SJCRH30 (cell line): ENCODE results near the gene ZFYVE16. TPM values are rescaled to one million over a fixed set of nuclear protein-coding genes. Genes with fewer than 3 reads are reported as not detected.
A peak's percentile ranks its signal among the peaks of the same experiment; 100 is the strongest.
"Not testable (repeated sequence)": the region's sequence is repeated elsewhere in the genome, so short reads cannot be mapped to it uniquely, and the experiment has no call there.

Source experiments
- DNase-seq, 2 experiments: peaks; one replicate each; pipeline ENCODE4 v3.0.0-alpha.2; 2015 to 2020
- H3K27ac ChIP-seq: fragments of 250-450 bp; sonication (Bioruptor Pico); 2 replicates; pipeline ENCODE4 v1.5.1; 2020; ENCODE audit warnings: mild to moderate bottlenecking, moderate library complexity
- H3K27me3 ChIP-seq: fragments of 250-450 bp; sonication (Bioruptor Pico); 2 replicates; pipeline ENCODE4 v1.5.1; 2020; ENCODE audit warnings: mild to moderate bottlenecking, moderate library complexity
- H3K36me3 ChIP-seq: fragments of 250-450 bp; sonication (Bioruptor Pico); 2 replicates; pipeline ENCODE4 v1.5.1; 2020; ENCODE audit warnings: mild to moderate bottlenecking, moderate library complexity
- H3K4me1 ChIP-seq: fragments of 250-450 bp; sonication (Bioruptor Pico); 2 replicates; pipeline ENCODE4 v1.5.1; 2020; ENCODE audit warnings: mild to moderate bottlenecking, moderate library complexity
- H3K4me3 ChIP-seq: fragments of 250-450 bp; sonication (Bioruptor Pico); 2 replicates; pipeline ENCODE4 v1.5.1; 2020; ENCODE audit warnings: mild to moderate bottlenecking, moderate library complexity
- H3K9me3 ChIP-seq: fragments of 250-450 bp; sonication (Bioruptor Pico); replicated peaks from 2 replicates; pipeline ENCODE4 v1.5.1; 2020; ENCODE audit warnings: mild to moderate bottlenecking, moderate library complexity
- total RNA-seq: library from RNA; depleted of rRNA; stranded (reverse); fragments of >200 nt; shearing (Covaris generic); gene quantifications from 2 replicates; pipeline ENCODE4 v1.2.3, GENCODE V29; 2014

The ZFYVE16 gene
- total RNA-seq, 1 experiment from 2014 or later: 67.8 TPM

DNA sequence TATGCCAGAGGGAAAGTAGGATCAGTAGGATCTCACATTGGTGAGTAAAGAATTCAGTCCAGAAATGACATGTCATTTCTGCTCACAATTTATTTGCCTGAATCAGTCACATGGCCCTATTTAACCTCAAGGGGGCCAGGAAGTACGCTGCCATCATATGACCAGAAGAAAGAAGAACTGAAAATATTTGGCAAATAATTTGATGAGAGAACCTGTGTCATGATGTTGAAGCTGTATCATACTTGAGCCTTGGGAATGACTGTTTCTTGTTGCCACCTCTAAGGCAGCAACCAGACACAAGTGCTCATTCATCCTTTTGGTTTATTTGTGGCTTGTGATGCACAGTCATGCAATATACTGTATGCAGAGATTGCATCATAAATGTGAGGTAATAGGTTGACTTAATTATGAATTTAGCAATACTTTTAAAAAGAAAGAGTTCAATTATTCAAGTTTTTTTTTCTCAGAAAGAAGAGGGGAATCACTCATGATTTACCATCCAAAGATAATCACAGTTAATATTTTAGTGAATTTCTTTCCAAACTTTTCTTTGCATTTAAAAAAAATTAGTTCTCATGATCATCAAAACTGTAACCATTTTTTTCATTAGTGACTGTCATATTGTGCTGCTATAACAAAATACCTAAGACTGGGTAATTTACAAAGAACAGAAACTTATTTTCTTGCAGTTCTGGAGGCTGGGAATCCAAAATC, 8.2 kb upstream of the ZFYVE16 start:
- H3K9me3 ChIP-seq: no peaks in the 10 kb centered on the region
- DNase-seq: no peak
- H3K4me3 ChIP-seq: no peak overlapping the region
- H3K27me3 ChIP-seq: no peaks in the 10 kb centered on the region
- H3K36me3 ChIP-seq: no peaks in the 10 kb centered on the region
- H3K4me1 ChIP-seq: no peaks in the 10 kb centered on the region
- no peak overlapping the region for H3K27ac ChIP-seq

DNA sequence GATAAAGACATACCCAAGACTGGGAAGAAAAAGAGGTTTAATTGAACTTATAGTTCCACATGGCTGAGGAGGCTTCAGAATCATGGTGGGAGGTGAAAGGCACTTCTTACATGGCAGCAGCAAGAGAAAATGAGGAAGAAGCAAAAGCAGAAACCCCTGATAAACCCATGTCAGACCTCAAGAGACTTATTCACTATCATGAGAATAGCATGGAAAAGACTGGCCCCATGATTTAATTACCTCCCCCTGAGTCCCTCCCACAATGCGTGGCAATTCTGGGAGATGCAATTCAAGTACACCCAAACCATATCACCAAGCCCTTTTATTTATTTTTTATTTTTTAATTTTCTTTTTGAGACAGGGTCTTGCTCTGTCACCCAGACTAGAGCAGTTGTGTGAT, 7.5 kb upstream of the ZFYVE16 start:
- not testable (repeated sequence) for H3K27me3 ChIP-seq, H3K27ac ChIP-seq, H3K9me3 ChIP-seq, H3K4me3 ChIP-seq, H3K4me1 ChIP-seq, H3K36me3 ChIP-seq, DNase-seq

DNA sequence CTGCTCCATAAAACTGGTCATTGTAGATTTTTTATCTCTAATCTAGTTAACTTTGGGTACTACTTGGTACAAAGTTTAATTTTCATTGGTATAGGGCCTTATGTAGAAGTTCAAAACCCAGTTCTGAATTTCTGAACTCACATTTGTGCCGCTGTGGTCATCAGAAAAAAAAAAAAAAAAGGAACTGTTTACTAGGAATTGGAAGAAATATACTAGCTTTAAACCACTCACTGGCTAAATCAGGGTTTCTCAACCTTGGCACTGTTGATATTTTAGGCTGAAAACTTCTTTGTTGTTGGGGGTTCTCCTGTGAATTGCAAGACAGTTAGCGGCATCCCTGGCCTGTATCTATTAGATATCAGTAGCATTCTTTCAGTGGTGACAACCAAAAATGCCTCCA, 4.1 kb upstream of the ZFYVE16 start:
- no peaks in the 10 kb centered on the region for H3K4me1 ChIP-seq

DNA sequence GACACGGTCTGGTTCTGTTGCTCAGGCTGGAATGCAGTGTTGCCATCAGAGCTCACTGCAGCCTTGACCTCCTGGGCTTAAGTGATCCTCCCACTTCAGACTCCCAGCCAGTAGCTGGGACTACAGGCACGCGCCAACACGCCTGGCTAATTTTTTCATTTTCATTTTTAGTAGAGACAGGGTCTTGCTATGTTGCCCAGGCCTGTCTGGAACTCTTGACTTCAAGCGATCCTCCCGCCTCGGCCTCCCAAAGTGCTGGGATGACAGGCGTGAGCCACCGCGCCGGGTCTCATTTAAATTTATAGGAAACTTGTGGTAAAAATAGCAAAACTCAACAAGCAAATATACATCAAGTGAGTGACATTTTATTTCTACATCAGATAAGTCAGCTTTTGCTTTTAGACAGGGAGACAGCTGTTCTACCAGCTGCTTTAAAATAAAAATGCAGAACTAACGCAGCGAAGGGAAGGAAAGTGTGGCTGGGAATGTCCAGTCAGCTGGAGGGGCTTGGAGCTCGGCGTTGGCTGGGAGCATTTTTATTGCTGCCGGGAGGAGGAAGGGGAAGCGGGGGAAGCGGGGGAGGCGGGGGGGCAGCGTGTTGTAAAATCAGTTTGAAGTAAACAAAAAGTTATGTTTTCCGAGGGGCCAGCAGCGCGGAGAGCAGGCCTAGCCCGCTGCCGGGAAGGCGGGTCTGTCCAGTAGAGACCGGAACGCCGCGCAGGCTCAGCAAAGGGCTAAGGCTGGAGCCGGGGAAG, 707 bp upstream of the ZFYVE16 start:
- Histone ChIP-seq H3K4me3 (peak overlapping the region; percentile 95), H3K27me3 (no peaks in the 10 kb centered on the region), H3K36me3 (0 out of 2 replicates have a peak, but pooled peaks cover 4% of the 10 kb centered on the region), H3K4me1 (peaks cover 10% of the 10 kb centered on the region), H3K9me3 (no peaks in the 10 kb centered on the region), H3K27ac (peak overlapping the region; percentile 94)
- DNase-seq: peak in 1 of 2 experiments; percentile 46

More for the DNA sequence above, 4.1 kb upstream of the ZFYVE16 start:
- H3K9me3 ChIP-seq: no peaks in the 10 kb centered on the region
- DNase-seq: no peak
- H3K27me3 ChIP-seq: no peaks in the 10 kb centered on the region
- no peaks in the 10 kb centered on the region for H3K36me3 ChIP-seq
- no peak overlapping the region for H3K4me3 ChIP-seq
- H3K27ac ChIP-seq: no peak overlapping the region

DNA sequence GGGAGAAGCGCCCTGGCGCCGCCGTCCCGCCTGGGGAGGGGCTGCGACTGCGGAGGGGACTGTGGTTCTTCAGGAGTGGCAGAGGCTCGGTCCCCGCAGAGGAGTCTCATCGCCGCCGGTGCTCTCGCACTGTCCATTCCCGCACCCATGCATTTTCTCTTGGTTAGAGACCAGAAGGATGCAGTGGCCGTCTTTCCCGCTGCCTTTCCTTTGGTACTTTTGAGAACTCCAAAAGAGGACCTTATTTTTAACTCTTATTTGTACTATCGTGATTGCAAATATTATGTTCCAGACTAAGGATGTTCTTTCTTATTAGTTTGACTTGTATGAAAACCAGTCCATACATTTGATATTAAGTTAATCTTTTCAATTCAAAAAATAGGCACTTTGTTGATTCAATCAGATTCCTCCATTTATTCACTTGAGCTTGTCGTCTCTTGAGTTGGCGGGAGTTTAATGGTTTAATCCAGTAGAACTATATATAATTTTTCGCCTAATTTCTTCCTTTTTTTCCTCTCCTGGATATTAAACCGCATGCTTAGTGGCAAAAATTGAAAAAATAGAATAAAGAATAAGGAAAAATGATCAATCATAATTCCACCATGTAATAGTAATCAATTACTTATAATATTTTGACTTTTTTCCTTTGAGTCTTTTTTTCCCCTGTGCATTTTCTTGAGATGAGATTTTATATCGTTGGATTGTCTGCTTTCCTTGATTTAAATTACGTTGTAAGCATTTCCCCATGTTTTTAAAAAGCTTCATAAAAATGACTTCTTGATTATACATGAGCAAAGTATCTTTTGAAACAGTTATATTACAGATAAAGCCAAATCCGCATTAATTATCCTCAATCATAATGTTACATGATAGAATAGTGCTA, 861 bp downstream of the ZFYVE16 start:
- H3K27ac ChIP-seq: peak overlapping the region; percentile 94
- DNase-seq: peak; percentile 81 to 84
- H3K36me3 ChIP-seq: peaks cover 11% of the 10 kb centered on the region
- H3K27me3 ChIP-seq: no peaks in the 10 kb centered on the region
- peaks cover 14% of the 10 kb centered on the region for H3K4me1 ChIP-seq
- H3K4me3 ChIP-seq: peak overlapping the region; percentile 95
- H3K9me3 ChIP-seq: no peaks in the 10 kb centered on the region

DNA sequence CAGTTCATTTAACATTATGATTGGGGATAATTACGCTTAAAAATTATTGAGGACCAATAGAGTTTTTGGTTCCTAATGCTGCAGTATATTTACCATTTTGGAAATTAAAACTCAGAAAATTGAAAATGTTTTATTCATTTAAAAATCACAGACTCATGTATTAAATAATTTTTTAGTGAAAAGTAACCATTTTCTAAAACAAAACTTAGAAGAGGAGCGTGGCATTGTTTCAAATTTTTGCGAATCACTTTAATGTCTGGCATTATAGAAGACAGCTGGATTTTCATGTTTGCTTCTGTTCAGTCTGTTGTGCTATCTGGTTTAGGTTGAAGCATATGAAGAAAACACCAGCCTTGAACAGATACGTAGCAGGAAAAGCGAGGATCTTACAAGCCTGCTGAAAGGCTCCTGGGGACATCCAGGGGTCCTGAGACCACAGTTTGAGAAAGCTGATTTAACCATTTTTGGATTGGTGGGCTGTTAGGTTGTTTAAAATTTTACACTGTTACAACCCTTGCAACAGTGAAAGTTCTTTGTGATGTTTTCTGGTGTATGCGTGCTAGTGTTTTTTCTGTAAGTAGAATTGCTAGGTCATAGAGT, 1.6 kb downstream of the ZFYVE16 start:
- peak overlapping the region; percentile 94 for H3K27ac ChIP-seq
- H3K9me3 ChIP-seq: no peaks in the 10 kb centered on the region

DNA sequence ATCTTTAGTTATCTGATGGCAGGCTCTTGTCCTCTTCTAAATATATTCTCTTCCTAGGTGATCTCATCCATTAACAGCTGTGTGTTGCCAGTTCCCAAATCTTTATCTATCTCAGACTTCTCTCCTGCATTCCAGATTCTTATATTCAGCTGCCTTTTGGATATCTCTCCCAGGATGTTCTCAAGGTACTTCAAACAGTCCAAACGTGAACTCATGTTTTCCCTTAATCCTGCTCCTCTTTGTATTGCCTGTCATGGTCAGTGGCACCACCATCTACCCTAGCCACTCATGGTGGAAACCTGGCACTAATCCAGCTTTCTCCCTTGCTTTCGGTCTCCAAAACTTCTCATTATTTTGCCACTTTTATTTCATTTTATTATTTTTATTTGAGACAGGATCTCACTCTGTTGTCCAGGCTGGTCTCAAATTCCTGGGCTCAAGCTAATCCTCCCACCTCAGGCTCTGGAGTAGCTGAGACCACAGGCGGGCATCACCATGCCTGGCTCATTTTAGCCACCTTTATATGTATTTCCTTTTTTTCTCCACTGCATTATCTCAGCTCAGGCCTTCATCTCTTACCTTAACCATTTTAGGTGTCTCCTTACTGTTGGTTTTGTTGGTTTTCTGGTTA, 3.8 kb downstream of the ZFYVE16 start:
- H3K4me1 ChIP-seq: peaks cover 14% of the 10 kb centered on the region
- H3K27me3 ChIP-seq: no peaks in the 10 kb centered on the region
- no peaks in the 10 kb centered on the region for H3K9me3 ChIP-seq
- H3K4me3 ChIP-seq: no peak overlapping the region
- peak overlapping the region; percentile 28 for H3K27ac ChIP-seq
- H3K36me3 ChIP-seq: peaks cover 25% of the 10 kb centered on the region
- DNase-seq: peak; percentile 35 to 66

More for the DNA sequence above, 1.6 kb downstream of the ZFYVE16 start:
- Histone ChIP-seq H3K36me3 (peaks cover 14% of the 10 kb centered on the region), H3K27me3 (no peaks in the 10 kb centered on the region), H3K4me1 (peaks cover 14% of the 10 kb centered on the region), H3K4me3 (peak overlapping the region; percentile 95)
- DNase-seq: peak; percentile 11 to 54

DNA sequence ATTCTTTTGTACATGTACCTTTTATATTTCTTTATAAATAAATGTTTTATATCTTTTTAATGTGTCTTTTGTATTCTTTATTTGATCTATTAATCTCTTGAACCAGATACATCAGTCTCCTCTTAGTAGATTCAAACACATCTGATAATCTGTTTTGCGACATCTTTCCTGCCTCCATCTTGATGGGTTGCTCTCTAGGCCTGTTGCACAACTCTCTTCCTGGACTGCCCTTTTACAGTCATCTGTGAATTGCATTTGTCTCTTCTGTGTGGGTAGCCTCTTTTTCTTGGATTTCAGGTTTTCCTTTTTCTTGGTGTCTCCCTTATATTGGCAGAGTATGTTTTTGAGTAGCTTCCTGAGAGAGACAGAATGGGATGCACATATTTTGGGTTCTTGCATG, 6.2 kb downstream of the ZFYVE16 start:
- Histone ChIP-seq H3K27ac (no peak overlapping the region), H3K4me3 (no peak overlapping the region), H3K36me3 (peaks cover 32% of the 10 kb centered on the region), H3K27me3 (no peaks in the 10 kb centered on the region), H3K9me3 (no peaks in the 10 kb centered on the region), H3K4me1 (peaks cover 14% of the 10 kb centered on the region)
- no peak for DNase-seq

DNA sequence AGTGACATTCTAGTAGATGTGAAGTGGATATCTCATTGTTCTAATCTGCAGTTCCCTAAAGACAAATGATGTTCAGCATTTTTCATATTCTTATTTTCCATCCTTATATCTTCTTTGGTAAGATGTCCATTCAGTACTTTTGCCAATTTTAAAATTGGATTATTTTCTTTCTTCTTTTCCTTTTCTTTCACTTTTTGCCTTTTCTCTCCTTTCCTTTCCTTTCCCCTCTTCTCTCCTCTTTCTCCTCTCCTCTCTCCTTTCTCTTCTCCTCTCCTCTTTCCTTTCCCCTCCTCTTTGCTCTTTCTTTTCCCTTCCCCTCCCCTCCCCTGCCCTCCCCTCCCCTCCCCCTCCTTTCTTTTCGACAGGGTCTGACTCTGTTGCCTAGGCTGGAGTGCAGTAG, 10.1 kb downstream of the ZFYVE16 start:
- H3K36me3 ChIP-seq: peaks cover 22% of the 10 kb centered on the region
- H3K9me3 ChIP-seq: peaks cover 8% of the 10 kb centered on the region; the same call in 1 of the 2 replicates
- no peak for DNase-seq
- H3K4me3 ChIP-seq: no peak overlapping the region
- no peak overlapping the region for H3K27ac ChIP-seq
- H3K27me3 ChIP-seq: no peaks in the 10 kb centered on the region
- no peaks in the 10 kb centered on the region for H3K4me1 ChIP-seq

DNA sequence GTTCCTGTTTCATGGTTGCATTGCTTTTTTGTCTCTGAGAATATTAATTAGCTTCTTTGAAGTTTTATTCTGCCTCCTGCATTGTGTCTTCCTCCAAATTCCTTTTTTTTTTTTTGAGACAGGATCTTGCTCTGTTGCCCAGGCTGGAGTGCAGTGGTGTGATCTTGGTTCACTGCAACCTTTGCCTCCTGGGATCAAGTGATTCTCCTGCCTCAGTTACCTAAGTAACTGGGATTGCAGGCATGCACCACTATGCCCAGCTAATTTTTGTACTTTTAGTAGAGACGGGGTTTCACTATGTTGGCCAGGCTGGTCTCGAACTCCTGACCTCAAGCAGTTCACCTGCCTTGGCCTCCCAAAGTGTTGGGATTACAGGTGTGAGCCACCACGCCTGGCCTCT, 16.5 kb downstream of the ZFYVE16 start:
- H3K27ac ChIP-seq, H3K4me3 ChIP-seq, H3K4me1 ChIP-seq, H3K27me3 ChIP-seq, DNase-seq: not testable (repeated sequence)
- peaks cover 14% of the 10 kb centered on the region for H3K36me3 ChIP-seq
- peaks cover 17% of the 10 kb centered on the region for H3K9me3 ChIP-seq

DNA sequence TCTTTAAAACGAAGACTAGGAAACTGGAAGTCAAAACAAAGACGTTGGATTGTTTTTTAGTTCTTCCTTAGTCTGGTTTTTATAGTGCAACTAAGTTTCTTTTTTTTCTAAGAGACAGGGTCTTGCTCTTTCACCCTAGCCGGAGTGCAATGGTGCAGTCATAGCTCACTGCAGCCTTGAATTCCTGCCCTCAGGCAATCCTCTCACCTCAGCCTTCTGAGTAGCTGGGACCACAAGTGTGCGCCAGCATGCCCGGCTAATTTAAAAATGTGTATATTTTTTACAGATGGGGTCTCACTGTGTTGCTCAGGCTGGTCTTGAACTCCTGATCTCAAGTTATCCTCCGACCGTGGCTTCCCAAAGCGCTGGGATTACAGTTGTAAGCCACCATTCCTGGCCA, 27.6 kb downstream of the ZFYVE16 start:
- no peak for DNase-seq
- no peak overlapping the region for H3K4me3 ChIP-seq
- no peak overlapping the region for H3K27ac ChIP-seq
- H3K4me1 ChIP-seq: no peaks in the 10 kb centered on the region
- peaks cover 62% of the 10 kb centered on the region for H3K36me3 ChIP-seq
- no peaks in the 10 kb centered on the region for H3K27me3 ChIP-seq
- H3K9me3 ChIP-seq: no peaks in the 10 kb centered on the region

DNA sequence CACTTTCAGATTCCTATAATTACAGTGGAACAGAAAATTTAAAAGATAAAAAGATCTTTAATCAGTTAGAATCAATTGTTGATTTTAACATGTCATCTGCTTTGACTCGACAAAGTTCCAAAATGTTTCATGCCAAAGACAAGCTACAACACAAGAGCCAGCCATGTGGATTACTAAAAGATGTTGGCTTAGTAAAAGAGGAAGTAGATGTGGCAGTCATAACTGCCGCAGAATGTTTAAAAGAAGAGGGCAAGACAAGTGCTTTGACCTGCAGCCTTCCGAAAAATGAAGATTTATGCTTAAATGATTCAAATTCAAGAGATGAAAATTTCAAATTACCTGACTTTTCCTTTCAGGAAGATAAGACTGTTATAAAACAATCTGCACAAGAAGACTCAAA, 29.5 kb downstream of the ZFYVE16 start:
- Histone ChIP-seq H3K4me1 (no peaks in the 10 kb centered on the region), H3K27me3 (no peaks in the 10 kb centered on the region), H3K36me3 (peaks cover 78% of the 10 kb centered on the region), H3K27ac (no peak overlapping the region), H3K4me3 (no peak overlapping the region), H3K9me3 (no peaks in the 10 kb centered on the region)
- no peak for DNase-seq

DNA sequence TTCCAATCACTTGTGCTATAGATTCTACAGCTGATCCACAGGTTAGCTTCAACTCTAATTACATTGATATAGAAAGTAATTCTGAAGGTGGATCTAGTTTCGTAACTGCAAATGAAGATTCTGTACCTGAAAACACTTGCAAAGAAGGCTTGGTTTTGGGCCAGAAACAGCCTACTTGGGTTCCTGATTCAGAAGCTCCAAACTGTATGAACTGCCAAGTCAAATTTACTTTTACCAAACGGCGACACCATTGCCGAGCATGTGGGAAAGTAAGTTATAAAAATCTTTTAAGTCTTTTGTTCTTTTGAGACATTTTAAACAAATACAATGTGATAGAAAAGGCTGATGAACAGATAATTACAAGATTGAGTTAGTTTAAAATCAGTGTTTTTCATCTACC, 30.9 kb downstream of the ZFYVE16 start:
- no peak for DNase-seq
- H3K4me3 ChIP-seq: no peak overlapping the region
- H3K36me3 ChIP-seq: peaks cover 85% of the 10 kb centered on the region
- no peak overlapping the region for H3K27ac ChIP-seq
- H3K4me1 ChIP-seq: no peaks in the 10 kb centered on the region
- no peaks in the 10 kb centered on the region for H3K27me3 ChIP-seq
- H3K9me3 ChIP-seq: no peaks in the 10 kb centered on the region

DNA sequence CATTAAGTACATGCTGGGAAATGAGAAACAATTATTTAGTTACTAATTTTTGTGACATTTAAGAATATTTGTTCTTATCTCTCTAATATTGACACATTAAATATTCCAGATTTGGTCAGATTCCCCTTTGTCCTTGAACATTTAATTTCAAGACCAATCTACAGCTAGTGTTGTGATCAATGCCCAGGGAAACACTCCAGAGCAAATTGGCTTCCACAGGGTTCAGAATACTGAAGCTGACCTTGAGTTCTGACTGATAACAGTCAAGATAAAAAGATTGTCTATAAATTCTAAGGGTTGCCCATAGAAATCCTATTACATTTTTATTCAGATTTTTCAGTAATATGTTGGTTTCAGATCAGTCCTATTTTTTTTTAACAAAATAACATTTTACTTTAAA, 31.3 kb downstream of the ZFYVE16 start:
- no peaks in the 10 kb centered on the region for H3K9me3 ChIP-seq
- no peak overlapping the region for H3K4me3 ChIP-seq
- H3K27ac ChIP-seq: no peak overlapping the region
- H3K36me3 ChIP-seq: peaks cover 84% of the 10 kb centered on the region
- no peaks in the 10 kb centered on the region for H3K4me1 ChIP-seq
- no peaks in the 10 kb centered on the region for H3K27me3 ChIP-seq
- DNase-seq: no peak
